OCI-LY7 (cell line): Measurements from ENCODE around the gene DPH7. TPM values are rescaled to one million over a fixed set of nuclear protein-coding genes. Genes with fewer than 3 reads are reported as not detected.

ENCODE experiments used
- BruUV-seq: library from RNA; stranded (reverse); fragments of 400-500 nt; replicated peaks from 2 replicates; lab custom pipeline; 2021; lab: Mats Ljungman, UMichigan
- CTCF ChIA-PET: fragments of 300-600 bp; sonication (Branson Sonifier 250); formaldehyde crosslinking; loops from one replicate; lab custom pipeline; 2022; ENCODE audit warnings: antibody characterized with exemption; ENCODE audit not compliant: unreplicated experiment; lab: Charles Lee
- POLR2A ChIA-PET: fragments of 300-600 bp; sonication (Branson Sonifier 250); formaldehyde crosslinking; loops from one replicate; lab custom pipeline; 2022; ENCODE audit warnings: antibody characterized with exemption; lab: Charles Lee
- DNase-seq: peaks from one replicate; pipeline ENCODE4 v3.0.0-alpha.2; 2015; ENCODE audit warnings: low spot score
- H2AFZ ChIP-seq: fragments of 200-600 bp; sonication (generic), shearing (Covaris generic); 2 replicates; pipeline ENCODE4 v1.6.1; 2014; ENCODE audit warnings: mild to moderate bottlenecking, antibody characterized with exemption, low read length, moderate library complexity
- H3K27ac ChIP-seq: fragments of 200-600 bp; sonication (generic); 2 replicates; pipeline ENCODE4 v1.5.1; 2014; ENCODE audit warnings: mixed run types, low read depth, mild to moderate bottlenecking, moderate library complexity, low read length, inconsistent platforms; ENCODE audit not compliant: poor library complexity, severe bottlenecking
- H3K36me3 ChIP-seq: fragments of 200-600 bp; sonication (generic); 2 replicates; pipeline ENCODE4 v1.6.1; 2014; ENCODE audit warnings: mild to moderate bottlenecking, antibody characterized with exemption, low read length, moderate library complexity, mixed read lengths; ENCODE audit not compliant: insufficient read depth
- H3K4me1 ChIP-seq: fragments of 200-600 bp; sonication (generic); 2 replicates; pipeline ENCODE4 v1.5.1; 2014; ENCODE audit warnings: mild to moderate bottlenecking, low read length; ENCODE audit not compliant: insufficient read depth, poor library complexity, severe bottlenecking
- H3K4me2 ChIP-seq: fragments of 200-600 bp; sonication (generic); 2 replicates; pipeline ENCODE4 v1.6.1; 2014; ENCODE audit warnings: mild to moderate bottlenecking, low read length
- H3K4me3 ChIP-seq: fragments of 200-600 bp; sonication (generic); 2 replicates; pipeline ENCODE4 v1.5.1; 2014; ENCODE audit warnings: mild to moderate bottlenecking, low read depth, low read length; ENCODE audit not compliant: poor library complexity, severe bottlenecking
- H3K79me2 ChIP-seq: fragments of 200-600 bp; sonication (generic); 2 replicates; pipeline ENCODE4 v1.6.1; 2016; ENCODE audit warnings: low read depth, mild to moderate bottlenecking, low read length, moderate library complexity, mixed read lengths; ENCODE audit not compliant: insufficient read depth
- H3K9me2 ChIP-seq: fragments of 200-600 bp; sonication (generic); 2 replicates; pipeline ENCODE4 v1.6.1; 2016; ENCODE audit warnings: mild to moderate bottlenecking, low read length, mixed read lengths; ENCODE audit not compliant: insufficient read depth
- H3K9me3 ChIP-seq: fragments of 200-600 bp; sonication (generic); 2 replicates; pipeline ENCODE4 v1.6.1; 2014; ENCODE audit warnings: mild to moderate bottlenecking, mixed run types, low read length, mixed read lengths
- H4K20me1 ChIP-seq: fragments of 200-600 bp; sonication (generic); 2 replicates; pipeline ENCODE4 v1.6.1; 2014; ENCODE audit warnings: mild to moderate bottlenecking, antibody characterized with exemption, low read length, moderate library complexity, mixed read lengths; ENCODE audit not compliant: insufficient read depth
- CTCF ChIP-seq: fragments of 200-600 bp; sonication (generic); conservative IDR thresholded peaks from 2 replicates; pipeline ENCODE4 v1.5.1; 2014; ENCODE audit warnings: mild to moderate bottlenecking, antibody characterized with exemption, low read length, moderate library complexity, mixed read lengths
- EZH2phosphoT487 ChIP-seq: fragments of 200-600 bp; sonication (generic); IDR thresholded peaks from 2 replicates; pipeline ENCODE4 v1.6.1; 2018; ENCODE audit warnings: low read depth, borderline replicate concordance, mild to moderate bottlenecking, mixed run types, antibody characterized with exemption, low read length, moderate library complexity, mixed read lengths
- intact Hi-C: fragments of 100-400 bp; cut with micrococcal nuclease; formaldehyde crosslinking; loops from one replicate; pipeline ENCODE4 v1.10.0; 2022; ENCODE audit not compliant: unreplicated experiment
- total RNA-seq, 2 experiments: library from RNA; depleted of rRNA in 1 of 2; stranded (reverse); fragments of >200 nt in 1 of 2; shearing (Covaris generic) in 1 of 2; gene quantifications; 2 replicates each; pipeline ENCODE4 v1.2.3, GENCODE V29; 2014 to 2022

The DPH7 gene
- total RNA-seq, 2 experiments from 2014 or later, result 72.9 to 95.6 TPM

DNA sequence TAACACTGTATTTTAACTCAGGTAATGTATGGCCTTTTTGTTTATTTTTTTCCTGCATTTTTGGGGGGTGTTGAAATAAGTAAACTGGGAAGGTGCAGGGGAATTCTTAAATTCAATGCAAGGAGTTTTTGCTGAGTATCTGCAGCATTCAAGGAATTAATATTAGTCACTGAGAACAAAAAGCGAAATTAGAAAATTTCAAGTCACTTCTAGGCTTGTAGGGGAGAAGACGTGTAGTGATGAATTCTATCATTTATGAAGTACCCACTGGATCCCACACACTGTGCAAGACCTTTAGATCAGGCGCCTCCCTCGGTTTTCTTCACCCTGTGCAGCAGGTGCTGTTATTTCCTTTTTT lies 41.3 kb upstream of the DPH7 start:
- Histone ChIP-seq H3K4me3 (peak overlapping the region; percentile 94), H3K9me2 (no peaks in the 10 kb centered on the region), H4K20me1 (peaks cover 10% of the 10 kb centered on the region; the same call in 1 of the 2 replicates), H3K9me3 (no peaks in the 10 kb centered on the region), H2AFZ (no peak overlapping the region), H3K79me2 (peaks cover 82% of the 10 kb centered on the region), H3K4me1 (peaks cover 61% of the 10 kb centered on the region), H3K4me2 (peak overlapping the region; percentile 95), H3K36me3 (peaks cover 70% of the 10 kb centered on the region), H3K27ac (peak overlapping the region; percentile 81)
- CTCF ChIA-PET, result no interaction called here
- peak; percentile 38 for DNase-seq
- POLR2A ChIA-PET, result interaction anchor here (1.8 to 2.2 kb wide), 2 partner anchors 8 to 44 kb away, joined by 7 to 10 read pairs; no protein-coding TSS in a partner anchor
- intact Hi-C loops, result loop anchor here (2.0 kb wide), 1 partner anchor 47 kb away; no protein-coding TSS in a partner anchor
- no peak for TF ChIP-seq EZH2phosphoT487
- no peak for TF ChIP-seq CTCF
- BruUV-seq, result TSS peak; percentile 78

- CTCF ChIA-PET, result no interaction called here
- peaks cover 70% of the 10 kb centered on the region for H3K36me3 ChIP-seq
- peaks cover 55% of the 10 kb centered on the region for H3K4me1 ChIP-seq
- peaks cover 10% of the 10 kb centered on the region; the same call in 1 of the 2 replicates for H4K20me1 ChIP-seq
- no peaks in the 10 kb centered on the region for H3K9me2 ChIP-seq
- peak overlapping the region; percentile 94 for H3K4me3 ChIP-seq
- BruUV-seq, result no TSS peak
- no peaks in the 10 kb centered on the region for H3K9me3 ChIP-seq
- peak overlapping the region; percentile 95 for H3K4me2 ChIP-seq
- POLR2A ChIA-PET, result interaction anchor here (1.0 to 2.2 kb wide), 5 partner anchors 9 to 57 kb away, joined by 3 to 10 read pairs (median 5); no protein-coding TSS in a partner anchor
- TF ChIP-seq EZH2phosphoT487, result no peak
- TF ChIP-seq CTCF, result no peak
- DNase-seq, result peak; percentile 59
- H2AFZ ChIP-seq, result no peak overlapping the region; the same call in 1 of the 2 replicates
- H3K27ac ChIP-seq, result peak overlapping the region; percentile 81
- peaks cover 76% of the 10 kb centered on the region for H3K79me2 ChIP-seq
- intact Hi-C loops, result loop anchor here (2.0 kb wide), 1 partner anchor 47 kb away; no protein-coding TSS in a partner anchor
These were observed 40.7 kb upstream of the DPH7 start for GRCh38 chr9:137619240-137620047.
